Inflammatory macrophage (primary cell): ENCODE results near the gene WNT9B.

Experiments
- DNase-seq, 2 donors: peaks; one replicate each; pipeline ENCODE4 v3.0.0-alpha.2; 2020 to 2022
- total RNA-seq, 18 experiments: gene quantifications; one replicate each; lab custom pipeline; 2026; ENCODE audit warnings: mixed read lengths in 6 of 18, inconsistent platforms in 2 of 18; lab: John Stamatoyannopoulos, UW

WNT9B gene
- total RNA-seq: 0 to 0.20 (median 0) reads per million in 18 experiments

GRCh38 chr17:46851029-46851741 is at the start of gene WNT9B:
Gene WNT9B (plus strand): TSS chr17:46851583. CDS start chr17:46851639, 56 bp downstream.
- no peak for DNase-seq

- DNase-seq: no peak
Observed at GRCh38 chr17:46802800-46803199, 48.6 kb upstream of the WNT9B start.

GRCh38 chr17:46803544-46803943 is 47.8 kb upstream of the WNT9B start:
- DNase-seq: no peak

- no peak for DNase-seq
Observed at GRCh38 chr17:46805771-46806170, 45.6 kb upstream of the WNT9B start.

GRCh38 chr17:46809110-46809571 is 42.2 kb upstream of the WNT9B start:
- no peak for DNase-seq

GRCh38 chr17:46810837-46811236 is 40.5 kb upstream of the WNT9B start:
- no peak for DNase-seq

GRCh38 chr17:46811978-46812583 is 39.3 kb upstream of the WNT9B start:
- DNase-seq: no peak

GRCh38 chr17:46812624-46813318 is 38.6 kb upstream of the WNT9B start:
- DNase-seq: no peak

- DNase-seq: no peak
Observed at GRCh38 chr17:46813920-46814319, 37.5 kb upstream of the WNT9B start.

- no peak for DNase-seq
Observed at GRCh38 chr17:46814446-46814845, 36.9 kb upstream of the WNT9B start.

- no peak for DNase-seq
Observed at GRCh38 chr17:46815474-46816353, 35.7 kb upstream of the WNT9B start.

GRCh38 chr17:46817151-46817900 is 34.1 kb upstream of the WNT9B start:
- no peak for DNase-seq

- DNase-seq: no peak
Observed at GRCh38 chr17:46817901-46818209, 33.5 kb upstream of the WNT9B start.

GRCh38 chr17:46818316-46818928 is 33.0 kb upstream of the WNT9B start, which contains the start of gene WNT3:
Gene WNT3 (minus strand): TSS chr17:46818692. CDS start chr17:46818597, 95 bp downstream.
- DNase-seq: peak in 1 of 2 donors; percentile 2

GRCh38 chr17:46818929-46819859 is 32.2 kb upstream of the WNT9B start:
- DNase-seq: no peak

- no peak for DNase-seq
Observed at GRCh38 chr17:46819906-46820351, 31.5 kb upstream of the WNT9B start.

- DNase-seq: no peak
Observed at GRCh38 chr17:46820592-46821450, 30.6 kb upstream of the WNT9B start.

GRCh38 chr17:46821482-46822387 is 29.6 kb upstream of the WNT9B start:
- DNase-seq: no peak
